Globus pallidus (tissue), 1 donor: Measurements from ENCODE around the gene RGP1.

Experiments
- DNase-seq: peaks from one replicate; pipeline ENCODE4 v3.0.0-alpha.2; 2015; ENCODE audit warnings: low spot score

The RGP1 gene

GRCh38 chr9:35719546-35719945, 29.5 kb upstream of the RGP1 start:
- DNase-seq, result no peak

DNA sequence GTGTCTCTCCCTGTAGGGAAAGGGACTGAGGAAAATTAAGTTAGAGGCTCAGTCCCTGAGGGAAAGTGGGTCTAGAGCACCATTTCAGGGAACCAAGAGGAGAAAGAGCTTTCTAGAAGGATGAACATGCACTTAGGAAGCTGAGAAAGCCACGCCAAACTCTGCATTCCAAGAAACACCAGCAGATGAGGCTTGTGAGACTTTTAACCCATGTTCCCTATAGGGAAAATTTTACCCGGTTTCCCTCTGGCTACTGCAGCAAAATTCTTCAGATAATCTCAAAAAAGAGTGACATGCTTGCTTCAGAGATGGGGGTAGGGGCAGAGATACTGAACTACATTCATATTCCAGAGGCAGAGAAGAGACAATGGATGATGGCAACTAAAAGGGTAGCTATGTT, 25.7 kb upstream of the RGP1 start:
- no peak for DNase-seq

GRCh38 chr9:35723908-35724307, 25.2 kb upstream of the RGP1 start:
- DNase-seq, result no peak

- no peak for DNase-seq
Observed at GRCh38 chr9:35725362-35725761, 23.7 kb upstream of the RGP1 start.

DNA sequence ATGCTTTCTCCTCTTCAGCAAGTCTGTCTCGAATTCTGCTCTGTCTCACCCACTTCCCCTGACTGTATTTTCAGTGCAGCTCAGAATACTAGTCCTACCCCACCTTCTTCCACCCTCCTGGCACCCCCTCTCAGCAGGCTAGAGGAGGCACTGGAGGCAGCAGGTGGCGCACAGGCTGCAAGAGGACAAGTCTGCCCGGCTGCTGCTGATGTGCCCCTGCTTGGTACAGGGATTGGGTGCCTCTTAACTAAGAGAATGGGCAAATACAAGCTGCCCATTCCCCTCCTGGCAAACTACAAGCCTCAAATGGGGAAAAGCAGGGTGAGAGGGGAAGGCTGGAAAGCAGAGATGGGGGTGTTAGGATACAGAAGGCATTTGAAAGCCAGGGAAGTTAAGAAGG, 22.2 kb upstream of the RGP1 start:
- no peak for DNase-seq

DNA sequence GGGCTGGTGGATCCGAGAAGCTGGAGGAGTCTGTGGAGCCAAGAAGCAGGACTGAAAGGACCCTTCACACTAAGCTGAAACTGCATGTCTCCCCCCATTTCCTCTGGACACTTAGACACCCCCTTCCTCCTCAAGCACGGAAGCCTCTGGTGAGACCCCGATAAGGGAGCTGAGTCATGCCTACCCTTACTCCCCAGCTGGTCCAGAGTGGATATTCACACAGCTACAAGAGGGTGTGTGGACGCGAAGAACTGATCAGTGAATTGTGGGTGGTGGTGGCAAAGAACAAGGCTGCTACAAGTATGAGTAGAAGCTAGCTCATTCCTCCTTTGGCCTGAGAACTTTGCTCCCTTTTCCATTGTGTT, 21.4 kb upstream of the RGP1 start:
- no peak for DNase-seq

DNA sequence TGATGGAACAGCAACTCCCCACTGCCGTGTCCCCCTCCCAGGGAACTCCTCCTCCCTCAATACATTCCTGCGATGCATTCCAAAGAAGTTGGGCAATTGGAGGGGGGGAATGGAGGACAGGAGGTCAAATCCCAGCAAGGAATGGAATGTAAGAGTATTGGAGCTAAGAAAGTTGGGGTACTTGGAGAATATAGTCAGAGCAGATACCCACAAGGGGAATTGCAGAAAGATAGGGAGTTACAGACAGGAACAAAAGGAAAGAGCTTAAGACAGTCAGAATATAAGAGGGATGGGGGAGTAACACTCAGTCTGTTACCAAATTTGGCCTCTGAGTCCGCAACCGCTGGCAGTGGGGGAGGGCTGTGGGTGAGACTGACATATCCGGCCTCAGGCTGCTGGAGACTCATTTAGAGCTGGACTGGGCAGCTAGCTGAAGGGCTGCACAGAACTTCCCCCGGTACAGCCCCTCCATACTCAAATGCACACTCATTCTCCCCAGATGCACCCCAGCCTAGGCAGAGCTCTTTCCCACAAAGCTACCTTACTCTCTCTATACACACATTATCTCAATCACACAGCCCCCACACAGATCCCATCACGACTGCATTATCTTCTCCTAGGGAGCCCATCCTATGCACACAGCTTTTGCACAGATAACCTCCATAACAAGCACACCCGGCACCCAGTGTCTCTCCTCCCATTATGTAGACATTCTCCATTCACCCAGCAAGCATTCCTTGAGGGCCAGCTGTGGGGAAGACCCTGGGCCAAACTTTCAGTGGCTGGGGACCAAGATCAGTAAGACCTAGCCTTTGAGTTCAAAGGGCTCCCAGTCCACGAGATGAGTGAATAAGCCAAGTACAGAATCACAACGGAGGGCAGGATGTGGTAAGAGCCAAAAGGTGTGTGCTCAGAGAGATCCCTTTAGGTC, 20.8 kb upstream of the RGP1 start:
- no peak for DNase-seq

DNA sequence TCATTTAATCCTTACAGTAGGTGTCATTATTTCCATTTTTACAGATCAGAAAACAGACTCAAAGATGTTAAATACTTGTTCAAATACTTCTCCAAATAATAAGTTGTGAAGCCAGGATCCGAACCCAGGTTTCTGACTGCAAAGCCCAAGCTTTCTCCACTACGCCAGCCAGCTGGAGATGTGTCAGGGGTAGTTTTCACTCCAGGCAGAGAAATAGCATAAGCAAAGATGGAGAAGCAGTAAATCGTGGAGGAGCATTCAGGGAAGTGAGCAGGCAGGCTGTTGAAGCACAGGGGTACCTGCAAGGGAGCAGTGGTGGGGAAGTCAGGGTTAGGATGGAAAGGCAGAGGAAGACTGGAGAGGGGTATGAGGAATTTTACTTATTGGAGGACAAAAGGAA, 20.0 kb upstream of the RGP1 start:
- DNase-seq, result no peak

DNA sequence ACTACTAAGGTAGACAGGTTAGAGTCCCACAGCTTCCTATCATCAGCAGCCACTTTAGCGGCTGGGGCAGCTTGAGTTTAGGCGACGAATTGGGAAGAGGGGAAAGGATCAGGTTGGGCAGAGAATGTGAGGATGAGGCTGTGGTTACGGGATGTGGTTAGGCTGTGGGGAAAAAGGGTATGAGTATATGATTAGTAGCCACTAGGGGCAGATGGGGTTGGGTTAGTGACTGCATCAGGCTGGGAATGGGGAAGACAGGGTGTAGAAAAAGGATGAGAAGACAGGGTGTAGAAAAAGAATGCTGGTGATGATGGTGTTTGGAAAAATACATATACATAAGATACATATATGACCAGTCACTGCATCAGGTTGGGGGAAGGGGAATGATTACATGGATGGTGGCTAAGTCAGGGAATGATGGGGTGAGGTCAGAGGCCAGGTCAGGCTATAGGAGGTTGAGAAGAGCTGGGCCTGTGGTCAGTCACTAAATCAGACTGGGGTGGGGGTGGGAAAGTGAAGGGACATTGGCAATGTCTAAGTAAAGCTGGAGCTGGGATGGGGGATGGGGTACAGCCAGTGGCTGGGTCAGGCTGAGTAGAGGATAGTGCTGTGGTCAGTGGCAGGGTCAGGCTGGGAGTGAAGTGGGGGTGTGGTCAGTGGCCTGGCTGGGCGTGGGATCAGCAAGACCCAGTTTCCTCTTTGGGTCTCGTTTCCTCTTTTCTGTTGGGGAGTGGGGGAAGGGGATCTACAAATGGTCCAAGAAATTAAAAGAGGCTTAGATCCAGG, 19.2 kb upstream of the RGP1 start:
- peak; percentile 57 for DNase-seq

- no peak for DNase-seq
Observed at GRCh38 chr9:35730486-35730854, 18.6 kb upstream of the RGP1 start.

GRCh38 chr9:35731415-35732184, 17.5 kb upstream of the RGP1 start:
- no peak for DNase-seq

- peak; percentile 98 for DNase-seq
Observed at GRCh38 chr9:35732185-35732799, 16.8 kb upstream of the RGP1 start, which contains the start of the genes CREB3 and TLN1. CREB3 (plus strand) TSS chr9:35732666; CDS start chr9:35732773, 107 bp downstream. TLN1 (minus strand) TSS chr9:35732195; CDS start chr9:35725694, 6,501 bp downstream.

DNA sequence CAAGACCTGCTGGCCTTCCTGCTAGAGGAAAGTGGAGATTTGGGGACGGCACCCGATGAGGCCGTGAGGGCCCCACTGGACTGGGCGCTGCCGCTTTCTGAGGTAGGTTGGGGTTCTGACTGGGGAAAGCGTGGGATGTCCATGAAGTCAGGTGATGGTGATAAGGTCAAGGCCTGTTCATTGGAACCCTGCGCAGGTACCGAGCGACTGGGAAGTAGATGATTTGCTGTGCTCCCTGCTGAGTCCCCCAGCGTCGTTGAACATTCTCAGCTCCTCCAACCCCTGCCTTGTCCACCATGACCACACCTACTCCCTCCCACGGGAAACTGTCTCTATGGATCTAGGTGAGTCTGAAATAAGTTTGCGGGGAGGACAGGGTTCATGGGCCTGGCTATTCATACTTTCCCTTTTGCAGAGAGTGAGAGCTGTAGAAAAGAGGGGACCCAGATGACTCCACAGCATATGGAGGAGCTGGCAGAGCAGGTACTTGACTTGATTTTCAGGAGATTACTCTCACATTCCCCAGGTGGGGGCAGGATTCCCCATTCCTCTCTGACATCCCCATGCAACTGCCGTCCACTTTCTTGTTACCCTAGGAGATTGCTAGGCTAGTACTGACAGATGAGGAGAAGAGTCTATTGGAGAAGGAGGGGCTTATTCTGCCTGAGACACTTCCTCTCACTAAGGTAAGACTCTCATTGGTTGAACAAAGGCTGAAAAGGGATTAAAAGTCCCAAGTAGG, 16.1 kb upstream of the RGP1 start:
- DNase-seq, result no peak

DNA sequence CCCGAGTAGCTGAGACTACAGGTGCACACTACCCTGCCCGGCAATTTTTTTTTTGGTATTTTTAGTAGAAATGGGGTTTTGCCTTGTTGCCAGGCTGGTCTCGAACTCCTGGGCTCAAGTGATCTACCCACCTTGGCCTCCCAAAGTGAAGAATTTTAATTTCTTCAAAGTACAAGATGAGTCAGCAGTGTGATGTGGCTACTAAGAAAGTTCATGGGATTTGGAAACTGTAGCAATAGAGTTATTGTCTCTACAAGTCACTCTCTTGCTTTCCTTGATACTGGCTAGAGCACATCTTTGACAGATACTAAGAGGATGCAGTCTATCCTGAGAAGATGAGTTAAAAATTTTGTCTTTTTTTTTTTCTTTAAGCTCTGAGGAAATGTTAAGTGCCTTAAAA, 15.0 kb upstream of the RGP1 start:
- DNase-seq, result no peak

DNA sequence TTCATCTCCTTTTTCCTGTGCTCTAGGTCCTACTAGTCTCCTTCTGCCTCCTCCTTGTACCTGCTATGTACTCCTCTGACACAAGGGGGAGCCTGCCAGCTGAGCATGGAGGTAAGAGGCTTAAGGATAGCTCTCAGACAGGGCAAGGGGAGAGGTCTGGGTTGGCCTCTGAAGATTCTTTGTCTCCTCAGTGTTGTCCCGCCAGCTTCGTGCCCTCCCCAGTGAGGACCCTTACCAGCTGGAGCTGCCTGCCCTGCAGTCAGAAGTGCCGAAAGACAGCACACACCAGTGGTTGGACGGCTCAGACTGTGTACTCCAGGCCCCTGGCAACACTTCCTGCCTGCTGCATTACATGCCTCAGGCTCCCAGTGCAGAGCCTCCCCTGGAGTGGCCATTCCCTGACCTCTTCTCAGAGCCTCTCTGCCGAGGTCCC, 12.9 kb upstream of the RGP1 start:
- no peak for DNase-seq

- DNase-seq, result no peak
Observed at GRCh38 chr9:35737143-35737542, 11.9 kb upstream of the RGP1 start.

- no peak for DNase-seq
Observed at GRCh38 chr9:35738186-35738585, 10.9 kb upstream of the RGP1 start.

DNA sequence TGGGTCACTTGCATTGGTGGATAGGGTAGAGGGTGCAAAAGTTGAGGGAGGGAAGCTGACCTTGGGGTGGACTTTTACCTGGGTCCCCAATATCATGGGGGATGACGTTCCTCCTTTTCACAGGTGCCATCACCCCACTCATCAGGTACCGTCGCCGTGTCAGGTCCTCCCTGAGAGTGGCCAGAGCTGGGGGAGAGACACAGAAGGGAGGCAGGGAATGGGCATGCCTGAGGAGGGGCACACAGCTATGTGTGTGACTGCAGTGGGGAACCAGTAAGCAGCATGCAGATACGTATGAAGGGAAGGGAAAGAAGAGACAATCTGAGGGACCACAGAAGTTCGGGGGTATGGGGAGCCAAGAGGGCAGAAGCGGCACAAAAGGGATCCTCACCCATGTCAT, 10.2 kb upstream of the RGP1 start:
- DNase-seq, result no peak

- DNase-seq, result no peak
Observed at GRCh38 chr9:35740243-35740642, 8.8 kb upstream of the RGP1 start.

- DNase-seq, result no peak
Observed at GRCh38 chr9:35741740-35742139, 7.3 kb upstream of the RGP1 start.

- no peak for DNase-seq
Observed at GRCh38 chr9:35743452-35743851, 5.6 kb upstream of the RGP1 start.
